GM06990 (cell line): Measurements from ENCODE around the gene SIM2.

Experiments used
- DNase-seq: peaks from one replicate; pipeline ENCODE4 v3.0.0-alpha.2; 2011; ENCODE audit not compliant: insufficient read length; ENCODE audit errors: extremely low read depth
- H3K27me3 ChIP-seq: replicated peaks from 2 replicates; pipeline ENCODE4 v1.6.0; 2011; ENCODE audit warnings: low read length; ENCODE audit not compliant: control insufficient read depth, insufficient read depth
- H3K36me3 ChIP-seq: 2 replicates; pipeline ENCODE4 v1.5.1; 2011; ENCODE audit warnings: low read length; ENCODE audit not compliant: control insufficient read depth, insufficient read depth
- H3K4me3 ChIP-seq: replicated peaks from 2 replicates; pipeline ENCODE4 v1.5.1; 2011; ENCODE audit warnings: low read depth, mild to moderate bottlenecking, control low read depth, low read length
- TF ChIP-seq, protein P1 (sequence below): IDR thresholded peaks from 2 replicates; pipeline ENCODE4 v1.5.1; 2011; ENCODE audit warnings: low read length, control low read depth, mild to moderate bottlenecking, inconsistent platforms; ENCODE audit not compliant: insufficient read depth, poor library complexity, severe bottlenecking

The SIM2 gene

DNA sequence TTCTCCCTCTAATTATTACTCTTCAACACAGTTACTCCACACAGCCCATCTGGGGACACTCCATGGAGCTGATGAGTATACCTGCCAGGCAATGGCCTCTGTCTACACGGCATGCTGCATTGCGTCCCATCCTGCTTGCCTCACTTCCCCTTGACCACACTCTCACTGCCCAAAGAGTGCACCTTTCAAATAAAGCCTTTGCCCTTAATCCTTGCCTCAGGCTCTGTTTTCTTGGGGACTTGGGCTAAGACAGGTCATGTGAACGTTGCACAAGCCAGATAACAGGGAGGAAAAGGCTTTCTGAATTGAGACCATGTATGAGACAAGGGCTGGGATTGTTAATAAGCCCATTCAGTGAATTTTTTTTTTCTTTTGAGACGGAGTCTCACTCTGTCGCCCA, 40.0 kb upstream of the SIM2 start:
- TF ChIP-seq, protein P1, sequence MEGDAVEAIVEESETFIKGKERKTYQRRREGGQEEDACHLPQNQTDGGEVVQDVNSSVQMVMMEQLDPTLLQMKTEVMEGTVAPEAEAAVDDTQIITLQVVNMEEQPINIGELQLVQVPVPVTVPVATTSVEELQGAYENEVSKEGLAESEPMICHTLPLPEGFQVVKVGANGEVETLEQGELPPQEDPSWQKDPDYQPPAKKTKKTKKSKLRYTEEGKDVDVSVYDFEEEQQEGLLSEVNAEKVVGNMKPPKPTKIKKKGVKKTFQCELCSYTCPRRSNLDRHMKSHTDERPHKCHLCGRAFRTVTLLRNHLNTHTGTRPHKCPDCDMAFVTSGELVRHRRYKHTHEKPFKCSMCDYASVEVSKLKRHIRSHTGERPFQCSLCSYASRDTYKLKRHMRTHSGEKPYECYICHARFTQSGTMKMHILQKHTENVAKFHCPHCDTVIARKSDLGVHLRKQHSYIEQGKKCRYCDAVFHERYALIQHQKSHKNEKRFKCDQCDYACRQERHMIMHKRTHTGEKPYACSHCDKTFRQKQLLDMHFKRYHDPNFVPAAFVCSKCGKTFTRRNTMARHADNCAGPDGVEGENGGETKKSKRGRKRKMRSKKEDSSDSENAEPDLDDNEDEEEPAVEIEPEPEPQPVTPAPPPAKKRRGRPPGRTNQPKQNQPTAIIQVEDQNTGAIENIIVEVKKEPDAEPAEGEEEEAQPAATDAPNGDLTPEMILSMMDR: no peak
- peaks cover 3% of the 10 kb centered on the region; the same call in 1 of the 2 replicates for H3K27me3 ChIP-seq
- DNase-seq: no peak
- H3K36me3 ChIP-seq: no peaks in the 10 kb centered on the region
- no peak overlapping the region for H3K4me3 ChIP-seq

DNA sequence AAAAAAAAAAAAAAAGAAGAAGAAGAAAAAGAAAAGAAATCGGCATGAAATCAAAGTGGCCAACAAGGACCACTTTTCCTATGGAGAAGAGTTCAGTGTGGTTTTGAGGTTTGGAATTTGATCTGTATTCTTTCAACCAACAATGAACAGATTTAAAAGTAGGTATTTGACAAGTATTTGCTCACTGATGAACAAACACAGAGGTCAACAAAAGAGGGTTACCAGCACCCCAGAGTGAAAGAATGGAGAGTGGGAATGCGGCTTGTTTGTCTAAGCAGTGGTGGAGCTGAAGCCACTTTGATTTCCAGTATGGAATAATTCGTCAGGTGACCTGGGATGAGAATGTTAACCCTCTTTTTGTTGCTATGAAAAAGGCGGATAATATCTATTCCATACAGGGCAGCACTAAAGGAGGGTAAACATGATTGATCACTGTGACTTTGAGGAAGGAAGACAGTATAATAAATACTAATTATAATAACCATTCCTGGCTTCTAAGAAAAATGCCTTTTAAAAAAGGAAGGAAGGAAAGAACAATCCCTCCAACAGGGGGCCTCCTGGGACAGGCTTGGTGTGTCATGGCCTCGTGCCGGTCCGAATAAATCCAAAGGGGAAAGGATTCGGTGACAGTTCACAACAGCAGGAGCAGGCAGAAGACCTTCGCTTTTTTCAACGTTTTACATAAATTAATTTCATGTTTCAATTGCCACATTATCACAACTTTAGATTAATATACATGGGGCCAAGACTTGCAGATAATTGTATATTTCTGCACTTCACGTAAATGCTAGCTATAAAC, 37.2 kb upstream of the SIM2 start:
- no peaks in the 10 kb centered on the region for H3K36me3 ChIP-seq
- no peak for DNase-seq
- H3K27me3 ChIP-seq: no peaks in the 10 kb centered on the region
- TF ChIP-seq, protein P1: peak; percentile 17
- no peak overlapping the region for H3K4me3 ChIP-seq

DNA sequence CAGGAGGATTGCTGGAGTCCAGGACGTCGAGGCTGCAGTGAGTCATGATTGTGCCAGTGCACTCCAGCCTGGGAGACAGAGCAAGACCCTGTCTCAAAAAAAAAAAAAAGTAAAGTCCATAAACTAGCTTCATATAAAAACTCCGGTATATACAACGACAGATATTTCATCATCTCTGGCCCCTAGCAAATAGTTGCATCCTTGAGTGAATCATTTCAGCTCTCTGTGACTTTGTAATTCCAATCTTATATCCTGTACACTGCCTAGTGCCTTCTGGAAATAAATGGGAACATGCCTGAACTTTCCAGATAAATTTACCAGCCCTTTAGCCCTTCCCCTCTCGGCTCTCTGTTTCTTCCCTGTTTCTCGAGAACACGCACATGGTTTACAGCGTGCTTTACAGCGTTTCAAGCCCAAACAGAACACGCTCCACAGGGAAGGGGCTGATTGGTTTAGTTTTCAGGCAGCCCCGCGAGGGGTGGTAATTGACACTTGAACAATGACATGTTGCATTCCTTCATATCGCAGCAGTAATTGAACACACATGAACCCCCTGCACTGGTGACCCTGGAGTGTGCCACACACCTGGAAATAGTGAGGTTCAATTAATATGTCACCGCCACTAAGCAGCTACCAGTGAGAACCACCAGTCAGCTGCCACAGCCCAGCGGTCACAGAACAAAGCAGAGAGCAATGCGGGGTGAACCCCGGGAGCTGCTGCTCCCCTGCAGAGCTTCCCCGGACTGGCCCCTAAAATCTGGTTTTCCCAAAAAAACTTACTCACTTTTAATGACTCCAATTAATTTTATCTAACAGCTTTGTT, 35.7 kb upstream of the SIM2 start:
- TF ChIP-seq, protein P1: no peak
- Histone ChIP-seq H3K4me3 (no peak overlapping the region), H3K27me3 (no peaks in the 10 kb centered on the region), H3K36me3 (no peaks in the 10 kb centered on the region)
- no peak for DNase-seq

DNA sequence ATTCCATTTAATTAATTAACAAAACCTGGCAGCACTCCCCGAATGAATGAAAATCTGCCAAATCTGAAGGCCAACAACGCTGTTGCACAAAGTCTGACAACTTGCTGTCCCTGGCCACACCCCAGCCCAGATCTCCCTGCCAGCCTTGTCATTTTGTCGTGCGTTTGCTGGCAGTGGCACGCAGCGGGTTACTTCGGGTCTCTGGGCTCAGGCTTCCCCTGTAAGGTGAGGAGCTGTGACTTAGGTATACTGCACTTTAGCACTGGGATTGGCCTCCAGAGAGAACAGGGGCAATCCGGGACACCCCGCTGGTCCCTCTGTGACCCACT, 34.3 kb upstream of the SIM2 start:
- TF ChIP-seq, protein P1: no peak
- no peaks in the 10 kb centered on the region for H3K36me3 ChIP-seq
- no peak for DNase-seq
- no peaks in the 10 kb centered on the region for H3K27me3 ChIP-seq
- no peak overlapping the region for H3K4me3 ChIP-seq

DNA sequence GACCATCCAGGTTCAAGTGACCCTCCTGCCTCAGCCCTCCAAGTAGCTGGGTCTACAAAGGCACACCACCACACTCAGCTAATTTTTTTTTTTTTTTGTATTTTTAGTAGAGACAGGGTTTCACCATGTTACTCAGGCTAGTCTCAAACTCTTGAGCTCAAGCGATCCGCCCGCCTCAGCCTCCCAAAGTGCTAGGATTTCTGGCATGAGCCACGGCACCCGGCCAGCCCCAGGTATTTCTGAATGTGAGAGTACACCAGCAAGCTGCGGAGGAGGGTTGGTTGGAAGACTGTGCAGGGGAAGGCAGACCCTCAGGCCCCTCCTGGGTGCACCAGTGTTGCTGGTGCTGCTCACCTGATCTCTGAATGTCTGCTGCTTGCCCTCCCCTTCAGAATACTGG, 33.1 kb upstream of the SIM2 start:
- Histone ChIP-seq H3K27me3 (no peaks in the 10 kb centered on the region), H3K36me3 (no peaks in the 10 kb centered on the region), H3K4me3 (no peak overlapping the region)
- DNase-seq: no peak
- TF ChIP-seq, protein P1: no peak
